B cell (primary cell): Measurements from ENCODE around the gene TECTB.
A peak's percentile ranks its signal among the peaks of the same experiment; 100 is the strongest.

Experiments used
- EZH2 ChIP-seq: IDR thresholded peaks from 2 replicates; pipeline ENCODE4 v1.6.1; 2012; ENCODE audit warnings: borderline replicate concordance, low read depth, mild to moderate bottlenecking, moderate library complexity, low read length; ENCODE audit not compliant: insufficient read depth, poor library complexity, severe bottlenecking
- TF ChIP-seq, protein P1 (sequence below): fragments of 200-600 bp; IDR thresholded peaks from one replicate; pipeline ENCODE4 v1.8.0; 2022; ENCODE audit warnings: antibody characterized with exemption, mild to moderate bottlenecking

DNA sequence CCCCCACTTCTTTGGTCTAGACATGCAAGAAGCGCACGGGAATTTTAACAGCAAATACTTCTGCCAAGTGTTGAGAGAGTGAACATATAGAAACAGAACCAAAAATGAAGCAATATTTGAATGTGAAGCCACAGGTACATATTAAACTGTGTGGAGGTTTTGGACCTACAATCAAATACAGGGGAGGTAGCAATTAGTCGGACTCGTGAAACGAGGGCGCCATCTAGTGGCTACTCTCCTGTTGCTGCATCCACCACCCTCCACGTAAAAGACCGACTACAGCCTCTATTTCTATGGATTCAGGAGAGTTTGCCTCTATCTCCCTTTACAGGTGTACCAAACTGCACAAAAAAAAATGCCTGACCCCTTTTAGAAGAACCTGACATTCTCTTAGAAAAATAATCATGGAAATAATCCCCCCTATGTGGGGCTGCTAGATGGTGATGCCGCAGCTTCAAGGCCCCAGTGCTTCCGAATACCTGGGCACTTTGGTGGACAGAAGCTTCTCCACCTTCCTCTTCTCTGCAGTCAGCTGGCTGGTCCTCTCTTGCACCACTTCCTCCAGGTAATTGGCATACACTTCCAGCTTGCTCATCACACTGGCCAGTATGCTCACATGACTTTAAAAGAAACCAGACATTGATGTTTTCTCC is 31.7 kb downstream of the TECTB start:
- TF ChIP-seq, protein P1, sequence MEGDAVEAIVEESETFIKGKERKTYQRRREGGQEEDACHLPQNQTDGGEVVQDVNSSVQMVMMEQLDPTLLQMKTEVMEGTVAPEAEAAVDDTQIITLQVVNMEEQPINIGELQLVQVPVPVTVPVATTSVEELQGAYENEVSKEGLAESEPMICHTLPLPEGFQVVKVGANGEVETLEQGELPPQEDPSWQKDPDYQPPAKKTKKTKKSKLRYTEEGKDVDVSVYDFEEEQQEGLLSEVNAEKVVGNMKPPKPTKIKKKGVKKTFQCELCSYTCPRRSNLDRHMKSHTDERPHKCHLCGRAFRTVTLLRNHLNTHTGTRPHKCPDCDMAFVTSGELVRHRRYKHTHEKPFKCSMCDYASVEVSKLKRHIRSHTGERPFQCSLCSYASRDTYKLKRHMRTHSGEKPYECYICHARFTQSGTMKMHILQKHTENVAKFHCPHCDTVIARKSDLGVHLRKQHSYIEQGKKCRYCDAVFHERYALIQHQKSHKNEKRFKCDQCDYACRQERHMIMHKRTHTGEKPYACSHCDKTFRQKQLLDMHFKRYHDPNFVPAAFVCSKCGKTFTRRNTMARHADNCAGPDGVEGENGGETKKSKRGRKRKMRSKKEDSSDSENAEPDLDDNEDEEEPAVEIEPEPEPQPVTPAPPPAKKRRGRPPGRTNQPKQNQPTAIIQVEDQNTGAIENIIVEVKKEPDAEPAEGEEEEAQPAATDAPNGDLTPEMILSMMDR = peak; percentile 94
- no peak for TF ChIP-seq EZH2
